AG10803 (cell line): Measurements from ENCODE around the gene CRY1.

Experiments
- DNase-seq: peaks from one replicate; pipeline ENCODE4 v3.0.0; 2010; ENCODE audit warnings: low read depth
- H3K4me3 ChIP-seq: 2 replicates; pipeline ENCODE4 v1.5.1; 2011; ENCODE audit warnings: mild to moderate bottlenecking, low read length, control low read depth
- TF ChIP-seq, protein P1 (sequence below): conservative IDR thresholded peaks from 2 replicates; pipeline ENCODE4 v1.5.1; 2011; ENCODE audit warnings: mild to moderate bottlenecking, low read length, control low read depth, inconsistent platforms

The CRY1 gene

DNA sequence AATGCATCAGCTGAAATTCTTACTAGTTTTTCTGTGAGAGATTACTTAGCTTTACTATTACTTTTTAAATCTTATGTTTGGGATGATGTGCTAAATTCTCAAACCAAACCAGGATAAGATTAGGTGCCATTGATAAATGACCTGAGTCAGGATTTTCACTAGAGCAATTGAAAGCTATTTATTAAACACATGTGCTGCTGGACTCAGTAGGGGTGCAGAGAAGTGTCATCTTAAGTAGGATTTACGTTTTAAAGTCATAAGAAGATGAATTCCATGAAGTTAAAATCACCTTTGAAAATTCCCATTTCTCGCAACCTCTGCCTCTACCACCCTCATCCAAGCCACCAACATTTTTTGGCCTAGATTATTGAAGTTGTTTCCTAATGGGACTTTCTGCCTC lies 128.8 kb downstream of the CRY1 start:
- H3K4me3 ChIP-seq: no peak overlapping the region
- TF ChIP-seq, protein P1, sequence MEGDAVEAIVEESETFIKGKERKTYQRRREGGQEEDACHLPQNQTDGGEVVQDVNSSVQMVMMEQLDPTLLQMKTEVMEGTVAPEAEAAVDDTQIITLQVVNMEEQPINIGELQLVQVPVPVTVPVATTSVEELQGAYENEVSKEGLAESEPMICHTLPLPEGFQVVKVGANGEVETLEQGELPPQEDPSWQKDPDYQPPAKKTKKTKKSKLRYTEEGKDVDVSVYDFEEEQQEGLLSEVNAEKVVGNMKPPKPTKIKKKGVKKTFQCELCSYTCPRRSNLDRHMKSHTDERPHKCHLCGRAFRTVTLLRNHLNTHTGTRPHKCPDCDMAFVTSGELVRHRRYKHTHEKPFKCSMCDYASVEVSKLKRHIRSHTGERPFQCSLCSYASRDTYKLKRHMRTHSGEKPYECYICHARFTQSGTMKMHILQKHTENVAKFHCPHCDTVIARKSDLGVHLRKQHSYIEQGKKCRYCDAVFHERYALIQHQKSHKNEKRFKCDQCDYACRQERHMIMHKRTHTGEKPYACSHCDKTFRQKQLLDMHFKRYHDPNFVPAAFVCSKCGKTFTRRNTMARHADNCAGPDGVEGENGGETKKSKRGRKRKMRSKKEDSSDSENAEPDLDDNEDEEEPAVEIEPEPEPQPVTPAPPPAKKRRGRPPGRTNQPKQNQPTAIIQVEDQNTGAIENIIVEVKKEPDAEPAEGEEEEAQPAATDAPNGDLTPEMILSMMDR: no peak
- DNase-seq: peak; percentile 23

DNA sequence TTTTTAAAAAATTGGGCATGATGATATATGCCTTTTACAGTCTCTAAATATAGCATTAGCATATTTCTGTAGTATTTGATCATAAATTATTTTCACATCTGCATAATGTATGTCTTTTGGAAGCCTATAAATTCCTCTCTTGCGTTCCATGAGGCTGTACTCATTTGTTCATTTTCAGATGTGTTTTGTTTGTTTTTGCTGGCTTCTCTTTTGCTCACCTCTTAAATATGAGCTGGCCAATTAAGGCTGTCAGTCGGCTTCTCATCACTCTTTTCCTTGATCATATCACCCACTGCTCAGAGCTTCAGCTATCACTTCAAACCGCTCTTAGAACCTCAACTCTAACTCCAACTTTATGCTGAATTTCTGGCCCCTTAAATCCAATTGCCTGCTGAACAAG lies 131.1 kb downstream of the CRY1 start:
- DNase-seq: no peak
- TF ChIP-seq, protein P1: no peak
- H3K4me3 ChIP-seq: no peak overlapping the region

DNA sequence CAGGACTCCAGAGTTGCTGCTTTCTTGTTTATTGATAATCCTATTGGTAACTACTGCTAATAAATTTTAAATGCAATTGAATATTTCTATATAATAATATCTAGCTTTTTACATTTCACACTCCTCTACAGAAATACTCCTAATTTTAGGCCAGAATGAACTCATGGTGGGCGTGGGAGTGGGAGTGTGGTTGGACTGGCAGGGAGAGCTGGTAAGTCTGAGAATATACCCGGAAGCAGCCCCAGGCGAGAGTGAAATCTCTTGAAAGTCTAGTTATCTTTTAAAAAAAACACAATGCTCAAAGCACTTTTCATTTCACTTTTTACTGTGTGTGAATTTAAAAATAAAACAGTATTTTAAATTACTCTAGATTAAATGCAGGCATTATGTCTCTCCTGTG lies 132.9 kb downstream of the CRY1 start:
- DNase-seq: no peak
- TF ChIP-seq, protein P1: no peak
- H3K4me3 ChIP-seq: no peak overlapping the region

DNA sequence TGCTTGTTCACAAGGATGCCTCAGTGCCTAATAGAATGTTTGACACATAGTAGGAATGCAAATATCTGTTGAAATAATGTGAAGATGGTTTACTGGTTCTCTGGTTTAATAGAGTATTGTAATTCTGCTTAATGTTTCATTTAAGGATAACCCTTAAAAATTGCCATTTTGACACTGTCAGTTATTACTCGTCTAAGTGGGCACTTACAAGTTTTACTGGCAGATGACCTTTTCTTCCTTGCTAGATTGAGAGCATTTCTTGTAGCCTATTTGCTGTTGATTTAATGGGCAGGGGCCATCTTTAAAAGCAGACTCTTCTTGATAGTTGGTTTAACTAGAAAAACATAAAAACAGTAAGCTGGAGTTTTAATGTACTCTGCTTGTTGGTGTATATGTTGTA lies 135.8 kb downstream of the CRY1 start:
- H3K4me3 ChIP-seq: peak overlapping the region; percentile 71
- TF ChIP-seq, protein P1: no peak
- DNase-seq: no peak

DNA sequence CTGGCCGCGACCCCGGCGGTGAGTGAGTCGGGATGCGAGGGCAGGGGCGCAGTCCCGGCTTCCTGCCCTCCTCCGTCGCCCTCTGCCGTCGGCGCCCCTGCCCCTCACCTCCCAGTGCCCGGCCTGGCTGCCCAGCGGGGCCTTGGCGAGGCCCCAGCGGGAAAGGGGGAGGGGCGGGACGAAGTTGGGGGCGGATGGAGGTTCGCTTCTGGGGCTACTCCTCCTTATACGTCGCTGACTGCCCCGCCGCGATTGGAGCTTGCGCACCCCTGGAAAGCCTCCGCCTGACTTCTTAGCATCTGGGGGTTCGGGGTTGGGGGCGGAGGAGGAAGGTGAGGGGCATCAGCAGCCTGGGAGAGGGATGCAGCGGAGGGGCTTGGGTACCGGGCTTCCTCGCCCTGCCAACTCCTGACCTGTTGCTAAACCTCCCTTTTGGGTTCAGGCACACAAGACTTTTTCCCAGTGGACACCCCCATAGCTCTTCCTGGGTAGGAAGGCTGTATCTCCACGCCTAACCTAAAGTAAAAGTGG lies 137.2 kb downstream of the CRY1 start:
- peak overlapping the region; percentile 71 for H3K4me3 ChIP-seq
- peak; percentile 63 for DNase-seq
- TF ChIP-seq, protein P1: no peak

DNA sequence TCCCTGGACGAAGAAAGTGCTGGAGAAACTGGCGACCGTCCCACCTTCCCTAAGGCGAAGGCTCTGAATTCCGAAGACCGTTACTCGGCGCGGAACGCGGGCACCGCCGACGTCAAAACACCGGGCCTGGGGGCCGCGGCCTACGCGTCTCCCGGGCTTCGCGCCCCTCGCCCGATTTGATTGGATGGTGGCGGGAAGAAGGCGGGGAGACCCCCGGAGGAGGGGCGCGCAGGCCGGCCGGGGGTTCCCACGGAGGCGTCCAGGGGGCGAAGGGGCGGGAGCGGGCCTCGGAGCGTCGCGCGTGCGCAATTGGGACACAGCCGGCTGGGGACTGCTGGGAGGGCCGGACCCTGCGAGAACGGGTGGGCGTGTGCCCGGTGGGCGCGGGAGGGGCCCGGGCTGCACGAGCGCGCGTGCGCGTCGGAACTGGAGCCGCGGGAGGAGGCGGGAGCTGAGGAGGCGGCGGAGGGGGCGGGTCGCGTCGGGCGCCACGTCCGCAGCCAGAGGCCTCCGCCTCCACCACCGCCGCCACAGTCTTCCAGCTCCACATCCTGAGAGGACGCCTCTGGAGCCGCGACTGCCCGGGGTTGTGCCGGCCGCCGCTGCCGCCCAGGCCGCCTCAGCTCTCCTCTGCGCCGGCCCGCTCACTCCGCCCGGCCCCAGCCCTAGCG lies 137.8 kb downstream of the CRY1 start, which contains the start of gene TMEM263:
TMEM263 (plus strand) TSS at position 531 of the 671 bp plus-strand sequence. CDS start 11,210 bp downstream, outside the sequence.
- TF ChIP-seq, protein P1: no peak
- peak within 1 kb of the TSS; percentile 76 for H3K4me3 ChIP-seq
- DNase-seq: peak; percentile 96
